Neural progenitor cell (in vitro differentiated cells): ENCODE data around the gene PRKCD. TPM values are rescaled to one million over a fixed set of nuclear protein-coding genes. Genes with fewer than 3 reads are reported as not detected.

Source experiments
- DNase-seq: peaks from one replicate; pipeline ENCODE4 v3.0.0-alpha.2; 2016; ENCODE audit warnings: low spot score
- H2AFZ ChIP-seq: fragments of 200-600 bp; sonication (generic); replicated peaks from 2 replicates; pipeline ENCODE4 v1.6.1; 2016; ENCODE audit warnings: antibody characterized with exemption
- H3F3A ChIP-seq: fragments of 200-600 bp; sonication (generic); 2 replicates; pipeline ENCODE4 v1.6.1; 2016; ENCODE audit warnings: antibody characterized with exemption, low read depth
- H3K27ac ChIP-seq: fragments of 200-600 bp; sonication (generic); 2 replicates; pipeline ENCODE4 v1.5.1; 2016; ENCODE audit warnings: mild to moderate bottlenecking
- H3K27me3 ChIP-seq: fragments of 200-600 bp; sonication (generic); 2 replicates; pipeline ENCODE4 v1.6.1; 2016; ENCODE audit warnings: mild to moderate bottlenecking, moderate library complexity
- H3K36me3 ChIP-seq: fragments of 200-600 bp; sonication (generic); 2 replicates; pipeline ENCODE4 v1.5.1; 2016
- H3K4me1 ChIP-seq: fragments of 200-600 bp; sonication (generic); 2 replicates; pipeline ENCODE4 v1.6.1; 2016; ENCODE audit warnings: mixed run types
- H3K4me2 ChIP-seq: fragments of 200-600 bp; sonication (generic); 2 replicates; pipeline ENCODE4 v1.6.1; 2016
- H3K4me3 ChIP-seq: fragments of 200-600 bp; sonication (generic); 2 replicates; pipeline ENCODE4 v1.5.1; 2016
- H3K79me2 ChIP-seq: fragments of 200-600 bp; sonication (generic); 2 replicates; pipeline ENCODE4 v1.6.1; 2016; ENCODE audit warnings: low read depth
- H3K9ac ChIP-seq: fragments of 200-600 bp; sonication (generic); 2 replicates; pipeline ENCODE4 v1.6.1; 2016
- H3K9me3 ChIP-seq: fragments of 200-600 bp; sonication (generic); 2 replicates; pipeline ENCODE4 v1.5.1; 2016; ENCODE audit warnings: low read depth
- H4K20me1 ChIP-seq: fragments of 200-600 bp; sonication (generic); 2 replicates; pipeline ENCODE4 v1.6.1; 2016; ENCODE audit warnings: low read depth
- H3K27ac Mint-ChIP-seq: 3 replicates; pipeline ENCODE4 v1.8.0; 2021; ENCODE audit warnings: mixed read lengths
- H3K27me3 Mint-ChIP-seq: 2 replicates; pipeline ENCODE4 v1.8.0; 2022; ENCODE audit warnings: low read depth, mild to moderate bottlenecking, inconsistent platforms, moderate library complexity, mixed read lengths; ENCODE audit not compliant: insufficient read depth
- H3K36me3 Mint-ChIP-seq: 3 replicates; pipeline ENCODE4 v1.8.0; 2021; ENCODE audit warnings: mixed read lengths
- H3K4me1 Mint-ChIP-seq: 3 replicates; pipeline ENCODE4 v1.8.0; 2021; ENCODE audit warnings: mixed read lengths
- H3K4me3 Mint-ChIP-seq: 3 replicates; pipeline ENCODE4 v1.8.0; 2021; ENCODE audit warnings: mild to moderate bottlenecking, moderate library complexity, mixed read lengths
- H3K9me3 Mint-ChIP-seq: 3 replicates; pipeline ENCODE4 v1.8.0; 2020; ENCODE audit warnings: mixed read lengths
- EZH2 ChIP-seq: fragments of 200-600 bp; sonication (generic); IDR thresholded peaks from 2 replicates; pipeline ENCODE4 v1.6.1; 2017; ENCODE audit warnings: antibody characterized with exemption, mild to moderate bottlenecking, moderate library complexity
- EZH2phosphoT487 ChIP-seq: fragments of 200-600 bp; sonication (generic); IDR thresholded peaks from 2 replicates; pipeline ENCODE4 v1.6.1; 2017; ENCODE audit warnings: antibody characterized with exemption
- total RNA-seq: library from RNA; depleted of rRNA; stranded (reverse); fragments of >200 nt; gene quantifications from 2 replicates; pipeline ENCODE4 v1.2.3, GENCODE V29; 2015; ENCODE audit warnings: low replicate concordance
- TF ChIP-seq, protein P1 (sequence below): fragments of 200-600 bp; sonication (generic); IDR thresholded peaks from 2 replicates; pipeline ENCODE4 v1.5.1; 2017; ENCODE audit warnings: antibody characterized with exemption, mild to moderate bottlenecking

Gene PRKCD
- total RNA-seq, 1 donor from 2014 or later = 8.9 TPM

DNA sequence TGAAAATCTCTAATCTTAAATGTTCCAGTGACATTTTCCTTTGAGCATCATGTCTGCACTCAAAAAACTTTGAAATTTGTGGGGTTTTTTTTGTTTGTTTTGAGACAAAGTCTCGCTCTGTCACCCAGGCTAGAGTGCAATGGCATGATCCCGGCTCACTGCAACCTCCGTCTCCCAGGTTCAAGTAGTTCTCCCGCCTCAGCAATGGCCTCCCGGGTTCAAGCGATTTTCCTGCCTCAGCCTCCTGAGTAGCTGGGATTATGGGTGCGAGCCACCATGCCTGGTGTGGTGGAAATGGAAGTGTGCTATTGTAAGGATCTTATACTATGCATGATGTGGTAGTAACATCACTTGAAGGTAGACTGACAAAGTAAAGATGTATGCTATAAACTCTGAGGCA, 52.3 kb downstream of the PRKCD start:
- no peak overlapping the region for H3K27ac ChIP-seq
- peaks cover 3% of the 10 kb centered on the region for H3K9me3 Mint-ChIP-seq
- H3K4me1 Mint-ChIP-seq = peaks cover 7% of the 10 kb centered on the region
- H2AFZ ChIP-seq = no peak overlapping the region
- no peaks in the 10 kb centered on the region for H3K36me3 Mint-ChIP-seq
- H3K4me2 ChIP-seq = no peak overlapping the region
- H3K4me1 ChIP-seq = peaks cover 6% of the 10 kb centered on the region
- H3K79me2 ChIP-seq = no peaks in the 10 kb centered on the region
- H3K27ac Mint-ChIP-seq = no peak overlapping the region
- H3K4me3 ChIP-seq = no peak overlapping the region
- peaks cover 32% of the 10 kb centered on the region for H3K27me3 ChIP-seq
- TF ChIP-seq EZH2 (no peak), EZH2phosphoT487 (no peak)
- TF ChIP-seq, protein P1, sequence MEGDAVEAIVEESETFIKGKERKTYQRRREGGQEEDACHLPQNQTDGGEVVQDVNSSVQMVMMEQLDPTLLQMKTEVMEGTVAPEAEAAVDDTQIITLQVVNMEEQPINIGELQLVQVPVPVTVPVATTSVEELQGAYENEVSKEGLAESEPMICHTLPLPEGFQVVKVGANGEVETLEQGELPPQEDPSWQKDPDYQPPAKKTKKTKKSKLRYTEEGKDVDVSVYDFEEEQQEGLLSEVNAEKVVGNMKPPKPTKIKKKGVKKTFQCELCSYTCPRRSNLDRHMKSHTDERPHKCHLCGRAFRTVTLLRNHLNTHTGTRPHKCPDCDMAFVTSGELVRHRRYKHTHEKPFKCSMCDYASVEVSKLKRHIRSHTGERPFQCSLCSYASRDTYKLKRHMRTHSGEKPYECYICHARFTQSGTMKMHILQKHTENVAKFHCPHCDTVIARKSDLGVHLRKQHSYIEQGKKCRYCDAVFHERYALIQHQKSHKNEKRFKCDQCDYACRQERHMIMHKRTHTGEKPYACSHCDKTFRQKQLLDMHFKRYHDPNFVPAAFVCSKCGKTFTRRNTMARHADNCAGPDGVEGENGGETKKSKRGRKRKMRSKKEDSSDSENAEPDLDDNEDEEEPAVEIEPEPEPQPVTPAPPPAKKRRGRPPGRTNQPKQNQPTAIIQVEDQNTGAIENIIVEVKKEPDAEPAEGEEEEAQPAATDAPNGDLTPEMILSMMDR = no peak
- no peak overlapping the region for H3K4me3 Mint-ChIP-seq
- DNase-seq = no peak
- peaks cover 4% of the 10 kb centered on the region for H3K27me3 Mint-ChIP-seq
- no peak overlapping the region for H3K9ac ChIP-seq
- H3K9me3 ChIP-seq = no peaks in the 10 kb centered on the region
- no peaks in the 10 kb centered on the region for H4K20me1 ChIP-seq
- H3F3A ChIP-seq = peaks cover 9% of the 10 kb centered on the region
- H3K36me3 ChIP-seq = no peaks in the 10 kb centered on the region

- Mint-ChIP-seq H3K27ac (no peak overlapping the region), H3K36me3 (peaks cover 2% of the 10 kb centered on the region), H3K9me3 (no peaks in the 10 kb centered on the region), H3K4me1 (peaks cover 13% of the 10 kb centered on the region), H3K27me3 (peaks cover 9% of the 10 kb centered on the region), H3K4me3 (no peak overlapping the region)
- Histone ChIP-seq H3F3A (peaks cover 13% of the 10 kb centered on the region), H3K4me1 (peaks cover 6% of the 10 kb centered on the region), H3K9ac (no peak overlapping the region), H2AFZ (no peak overlapping the region), H3K79me2 (no peaks in the 10 kb centered on the region), H4K20me1 (no peaks in the 10 kb centered on the region), H3K27me3 (peaks cover 35% of the 10 kb centered on the region), H3K36me3 (no peaks in the 10 kb centered on the region), H3K4me2 (no peak overlapping the region), H3K27ac (no peak overlapping the region), H3K4me3 (no peak overlapping the region), H3K9me3 (no peaks in the 10 kb centered on the region)
- TF ChIP-seq EZH2 (no peak), EZH2phosphoT487 (no peak)
- TF ChIP-seq, protein P1 = no peak
- no peak for DNase-seq
These were observed 54.8 kb downstream of the PRKCD start for GRCh38 chr3:53215816-53216215.

- TF ChIP-seq, protein P1 = no peak
- TF ChIP-seq EZH2 = no peak
- no peak for TF ChIP-seq EZH2phosphoT487
- no peaks in the 10 kb centered on the region for H3K79me2 ChIP-seq
- no peak overlapping the region for H3K27ac ChIP-seq
- no peaks in the 10 kb centered on the region for H3K9me3 ChIP-seq
- Mint-ChIP-seq H3K27me3 (peaks cover 9% of the 10 kb centered on the region), H3K4me3 (no peak overlapping the region), H3K9me3 (no peaks in the 10 kb centered on the region), H3K36me3 (peaks cover 2% of the 10 kb centered on the region), H3K27ac (no peak overlapping the region), H3K4me1 (peaks cover 13% of the 10 kb centered on the region)
- H4K20me1 ChIP-seq = no peaks in the 10 kb centered on the region
- H3K36me3 ChIP-seq = no peaks in the 10 kb centered on the region
- H2AFZ ChIP-seq = no peak overlapping the region
- peak; percentile 45 for DNase-seq
- peaks cover 35% of the 10 kb centered on the region for H3K27me3 ChIP-seq
- no peak overlapping the region for H3K4me3 ChIP-seq
- H3F3A ChIP-seq = peaks cover 13% of the 10 kb centered on the region
- H3K4me2 ChIP-seq = peak overlapping the region; percentile 16
- H3K4me1 ChIP-seq = peaks cover 6% of the 10 kb centered on the region
- no peak overlapping the region for H3K9ac ChIP-seq
These were observed 55.7 kb downstream of the PRKCD start for GRCh38 chr3:53216723-53217122.
